Measurements from ENCODE around the gene PRTN3.

Gene PRTN3

DNA sequence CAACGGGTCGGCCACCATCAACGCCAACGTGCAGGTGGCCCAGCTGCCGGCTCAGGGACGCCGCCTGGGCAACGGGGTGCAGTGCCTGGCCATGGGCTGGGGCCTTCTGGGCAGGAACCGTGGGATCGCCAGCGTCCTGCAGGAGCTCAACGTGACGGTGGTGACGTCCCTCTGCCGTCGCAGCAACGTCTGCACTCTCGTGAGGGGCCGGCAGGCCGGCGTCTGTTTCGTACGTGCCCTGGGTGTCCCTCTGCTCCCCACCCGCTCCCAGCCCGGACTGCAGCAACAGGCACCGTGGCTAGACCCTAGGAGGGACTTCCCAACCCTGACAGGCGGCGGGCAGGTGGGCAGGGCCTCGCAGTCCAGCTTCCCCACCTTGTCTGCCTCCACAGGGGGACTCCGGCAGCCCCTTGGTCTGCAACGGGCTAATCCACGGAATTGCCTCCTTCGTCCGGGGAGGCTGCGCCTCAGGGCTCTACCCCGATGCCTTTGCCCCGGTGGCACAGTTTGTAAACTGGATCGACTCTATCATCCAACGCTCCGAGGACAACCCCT is 14.8 kb downstream of the PRTN3 start:
- ChIA-PET CTCF (interaction anchor here (0.6 to 2.3 kb wide), 4 partner anchors 11 to 68 kb away, joined by 3 to 11 read pairs (median 8); partner anchors contain the start of gene PRTN3), POLR2A (interaction anchor here (0.6 kb wide), 1 partner anchor 36 kb away, joined by 3 read pairs; no protein-coding TSS in a partner anchor)
- H3K9me3 ChIP-seq (ENCODE audit: control extremely low read depth in 1 of 5, control insufficient read depth in 4 of 5, insufficient read depth in 2 of 5, low read depth in 1 of 5, low read length in 4 of 5), result no peaks in the 10 kb centered on the region
- H3K27me3 ChIP-seq (replicated peaks in 2 of 5; ENCODE audit: control insufficient read depth in 4 of 5, insufficient read depth in 5 of 5, low read length in 4 of 5), result peaks cover 0 to 46% (median 12%) of the 10 kb centered on the region in 5 experiments
- H3K4me3 ChIP-seq (ENCODE audit: control insufficient read depth in 1 of 7, extremely low read depth in 1 of 7, insufficient read depth in 4 of 7, low read depth in 2 of 7, low read length in 6 of 7), result no peak overlapping the region
- no peaks in the 10 kb centered on the region for H3K36me3 ChIP-seq (ENCODE audit: control insufficient read depth in 4 of 4, insufficient read depth in 4 of 4, low read length in 3 of 4)
- peaks cover 0 to 21% (median 17%) of the 10 kb centered on the region in 4 experiments for H3K4me1 ChIP-seq (ENCODE audit: control extremely low read depth in 1 of 4, control insufficient read depth in 4 of 4, insufficient read depth in 4 of 4, low read length in 3 of 4)
- WGBS (ENCODE audit: insufficient coverage), result 83% methylated on average over 40 of the region's 40 CpGs
- no peak overlapping the region for H3K27ac ChIP-seq (ENCODE audit: insufficient read depth in 1 of 2, low read depth in 1 of 2, low read length in 2 of 2, poor library complexity in 1 of 2, severe bottlenecking in 2 of 2)
- DNase-seq, result no peak

DNA sequence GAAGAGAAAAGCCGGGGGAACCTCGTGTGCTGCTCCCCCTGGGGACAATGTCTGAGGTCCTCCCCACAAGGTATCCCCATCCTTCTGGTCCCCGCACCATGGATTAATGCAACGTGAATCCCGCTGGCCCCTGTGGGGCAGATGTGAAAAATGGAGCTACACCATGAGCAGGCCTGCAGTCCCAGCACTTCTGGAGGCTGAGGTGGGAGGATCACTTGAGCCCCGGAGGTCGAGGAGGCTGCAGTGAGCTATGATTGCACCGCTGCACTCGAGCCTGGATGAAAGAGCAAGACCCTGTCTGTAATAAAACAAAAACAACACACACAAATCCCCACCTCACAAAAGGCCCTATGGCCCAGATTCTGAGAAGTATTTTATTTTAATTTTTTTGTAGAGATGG is 17.5 kb downstream of the PRTN3 start:
- DNase-seq, result no peak
- POLR2A ChIA-PET, result no interaction called here
- peaks cover 0 to 32% (median 28%) of the 10 kb centered on the region in 4 experiments for H3K4me1 ChIP-seq (ENCODE audit: control extremely low read depth in 1 of 4, control insufficient read depth in 4 of 4, insufficient read depth in 4 of 4, low read length in 3 of 4)
- H3K36me3 ChIP-seq (ENCODE audit: control insufficient read depth in 4 of 4, insufficient read depth in 4 of 4, low read length in 3 of 4), result no peaks in the 10 kb centered on the region
- 74% methylated on average over 5 of the region's 9 CpGs for WGBS (ENCODE audit: insufficient coverage)
- H3K9me3 ChIP-seq (ENCODE audit: control extremely low read depth in 1 of 5, control insufficient read depth in 4 of 5, insufficient read depth in 2 of 5, low read depth in 1 of 5, low read length in 4 of 5), result no peaks in the 10 kb centered on the region
- H3K27me3 ChIP-seq (replicated peaks in 2 of 5; ENCODE audit: control insufficient read depth in 4 of 5, insufficient read depth in 5 of 5, low read length in 4 of 5), result peaks cover 0 to 23% (median 11%) of the 10 kb centered on the region in 5 experiments
- CTCF ChIA-PET, result interaction anchor here (0.6 to 1.5 kb wide), 4 partner anchors 35 to 145 kb away, joined by 3 to 6 read pairs (median 4); partner anchors contain the start of genes MED16 and RNU6-9
- H3K4me3 ChIP-seq (ENCODE audit: control insufficient read depth in 1 of 7, extremely low read depth in 1 of 7, insufficient read depth in 4 of 7, low read depth in 2 of 7, low read length in 6 of 7), result no peak overlapping the region
- H3K27ac ChIP-seq (ENCODE audit: insufficient read depth in 1 of 2, low read depth in 1 of 2, low read length in 2 of 2, poor library complexity in 1 of 2, severe bottlenecking in 2 of 2), result no peak overlapping the region

DNA sequence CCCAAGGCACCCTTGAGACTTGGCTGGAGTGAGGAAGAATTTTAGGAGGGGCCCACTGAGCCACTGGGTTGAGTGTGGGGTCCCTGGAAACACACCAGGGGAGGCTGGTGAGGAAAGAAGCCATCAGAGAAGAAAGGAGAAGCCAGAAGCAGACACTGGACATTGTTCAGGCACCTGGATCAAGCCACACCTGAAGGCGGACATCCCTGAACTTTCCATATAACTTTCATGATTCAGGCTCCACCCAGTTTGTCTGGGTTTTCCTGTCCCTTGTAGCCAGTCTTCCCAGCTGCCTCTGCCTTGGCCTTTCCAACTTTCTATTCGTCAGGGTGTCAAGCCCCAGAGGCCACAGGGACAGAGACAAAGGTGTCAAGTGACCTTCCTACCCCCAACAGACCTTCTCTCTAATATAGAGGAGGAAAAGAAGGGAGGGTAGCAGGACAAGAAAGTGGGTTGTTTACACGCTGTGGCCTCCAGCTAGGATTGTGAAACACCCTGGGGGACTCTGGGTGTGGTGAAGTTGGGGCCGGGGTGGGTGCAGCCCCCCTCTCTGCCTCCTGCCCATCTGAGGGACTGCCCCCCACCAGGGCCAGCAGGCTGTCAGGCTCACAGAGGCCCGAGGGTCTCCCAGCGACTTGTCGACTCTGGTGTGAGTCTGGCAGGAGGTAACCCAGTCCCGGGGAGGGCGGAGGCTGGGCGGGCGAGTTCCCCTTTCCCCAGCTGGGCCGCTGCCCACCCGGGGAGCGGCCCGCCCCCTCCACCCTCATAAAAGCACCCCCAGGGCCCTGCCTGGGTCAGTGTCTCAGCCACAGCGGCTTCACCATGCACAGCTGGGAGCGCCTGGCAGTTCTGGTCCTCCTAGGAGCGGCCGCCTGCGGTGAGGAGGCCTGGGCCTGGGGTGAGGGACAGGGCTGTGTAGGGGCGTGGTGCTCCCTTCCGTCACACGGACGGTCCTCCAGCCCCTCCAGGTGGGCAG is 18.4 kb downstream of the PRTN3 start, which contains the start of gene CFD:
CFD (plus strand) TSS at position 797 of the 976 bp plus-strand sequence; CDS start at position 823, 26 bp downstream.
- peak within 1 kb of the TSS in 5 of 7 experiments; percentile 32 to 66 (median 57) for H3K4me3 ChIP-seq (ENCODE audit: control insufficient read depth in 1 of 7, extremely low read depth in 1 of 7, insufficient read depth in 4 of 7, low read depth in 2 of 7, low read length in 6 of 7)
- H3K36me3 ChIP-seq (ENCODE audit: control insufficient read depth in 4 of 4, insufficient read depth in 4 of 4, low read length in 3 of 4), result no peaks in the 10 kb centered on the region
- POLR2A ChIA-PET, result no interaction called here
- 21% methylated on average over 17 of the region's 24 CpGs for WGBS (ENCODE audit: insufficient coverage)
- no peaks in the 10 kb centered on the region for H3K9me3 ChIP-seq (ENCODE audit: control extremely low read depth in 1 of 5, control insufficient read depth in 4 of 5, insufficient read depth in 2 of 5, low read depth in 1 of 5, low read length in 4 of 5)
- peaks cover 0 to 19% (median 11%) of the 10 kb centered on the region in 5 experiments for H3K27me3 ChIP-seq (replicated peaks in 2 of 5; ENCODE audit: control insufficient read depth in 4 of 5, insufficient read depth in 5 of 5, low read length in 4 of 5)
- H3K27ac ChIP-seq (ENCODE audit: insufficient read depth in 1 of 2, low read depth in 1 of 2, low read length in 2 of 2, poor library complexity in 1 of 2, severe bottlenecking in 2 of 2), result peak within 1 kb of the TSS in 1 of 2 experiments; percentile 64
- peaks cover 0 to 40% (median 36%) of the 10 kb centered on the region in 4 experiments for H3K4me1 ChIP-seq (ENCODE audit: control extremely low read depth in 1 of 4, control insufficient read depth in 4 of 4, insufficient read depth in 4 of 4, low read length in 3 of 4)
- CTCF ChIA-PET, result interaction anchor here (0.9 to 1.5 kb wide), 5 partner anchors 34 to 384 kb away, joined by 3 to 6 read pairs (median 3); partner anchors contain the start of genes MED16 and RNU6-9
- DNase-seq, result peak; percentile 30 to 71 (median 52)

DNA sequence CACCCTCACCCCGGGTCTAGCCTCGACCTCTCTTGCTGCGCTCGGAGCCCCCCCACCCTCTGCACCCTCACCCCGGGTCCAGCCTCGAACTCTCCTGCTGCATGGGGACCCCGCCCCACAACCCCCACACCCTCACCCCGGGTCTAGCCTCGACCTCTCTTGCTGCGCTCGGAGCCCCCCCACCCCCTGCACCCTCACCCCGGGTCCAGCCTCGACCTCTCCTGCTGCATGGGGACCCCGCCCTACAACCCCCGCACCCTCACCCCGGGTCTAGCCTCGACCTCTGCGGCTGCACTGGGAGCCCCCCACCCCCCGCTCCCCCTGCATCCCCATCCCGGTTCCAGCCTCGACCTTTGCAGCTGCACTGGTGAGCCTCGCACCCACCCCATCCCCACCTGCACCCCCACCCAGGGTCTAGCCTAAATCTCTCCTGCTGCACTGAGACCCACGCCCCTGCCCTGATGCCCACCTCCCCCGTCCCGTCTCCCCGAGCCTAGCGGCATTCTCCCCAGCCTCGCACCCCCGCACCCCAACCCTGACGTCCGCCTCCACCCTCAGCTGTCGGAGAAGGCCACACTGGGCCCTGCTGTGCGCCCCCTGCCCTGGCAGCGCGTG is 20.4 kb downstream of the PRTN3 start:
- DNase-seq, result no peak
- ChIA-PET CTCF (no interaction called here), POLR2A (no interaction called here)
- Histone ChIP-seq H3K36me3 (ENCODE audit: control insufficient read depth in 4 of 4, insufficient read depth in 4 of 4, low read length in 3 of 4) (no peaks in the 10 kb centered on the region), H3K9me3 (ENCODE audit: control extremely low read depth in 1 of 5, control insufficient read depth in 4 of 5, insufficient read depth in 2 of 5, low read depth in 1 of 5, low read length in 4 of 5) (no peaks in the 10 kb centered on the region), H3K27me3 (replicated peaks in 2 of 5; ENCODE audit: control insufficient read depth in 4 of 5, insufficient read depth in 5 of 5, low read length in 4 of 5) (peaks cover 0 to 17% (median 11%) of the 10 kb centered on the region in 5 experiments), H3K27ac (ENCODE audit: insufficient read depth in 1 of 2, low read depth in 1 of 2, low read length in 2 of 2, poor library complexity in 1 of 2, severe bottlenecking in 2 of 2) (no peak overlapping the region), H3K4me3 (ENCODE audit: control insufficient read depth in 1 of 7, extremely low read depth in 1 of 7, insufficient read depth in 4 of 7, low read depth in 2 of 7, low read length in 6 of 7) (peak overlapping the region in 2 of 7 experiments; percentile 23 to 26), H3K4me1 (ENCODE audit: control extremely low read depth in 1 of 4, control insufficient read depth in 4 of 4, insufficient read depth in 4 of 4, low read length in 3 of 4) (peaks cover 0 to 40% (median 37%) of the 10 kb centered on the region in 4 experiments)
- 57% methylated on average over 14 of the region's 35 CpGs for WGBS (ENCODE audit: insufficient coverage)

DNA sequence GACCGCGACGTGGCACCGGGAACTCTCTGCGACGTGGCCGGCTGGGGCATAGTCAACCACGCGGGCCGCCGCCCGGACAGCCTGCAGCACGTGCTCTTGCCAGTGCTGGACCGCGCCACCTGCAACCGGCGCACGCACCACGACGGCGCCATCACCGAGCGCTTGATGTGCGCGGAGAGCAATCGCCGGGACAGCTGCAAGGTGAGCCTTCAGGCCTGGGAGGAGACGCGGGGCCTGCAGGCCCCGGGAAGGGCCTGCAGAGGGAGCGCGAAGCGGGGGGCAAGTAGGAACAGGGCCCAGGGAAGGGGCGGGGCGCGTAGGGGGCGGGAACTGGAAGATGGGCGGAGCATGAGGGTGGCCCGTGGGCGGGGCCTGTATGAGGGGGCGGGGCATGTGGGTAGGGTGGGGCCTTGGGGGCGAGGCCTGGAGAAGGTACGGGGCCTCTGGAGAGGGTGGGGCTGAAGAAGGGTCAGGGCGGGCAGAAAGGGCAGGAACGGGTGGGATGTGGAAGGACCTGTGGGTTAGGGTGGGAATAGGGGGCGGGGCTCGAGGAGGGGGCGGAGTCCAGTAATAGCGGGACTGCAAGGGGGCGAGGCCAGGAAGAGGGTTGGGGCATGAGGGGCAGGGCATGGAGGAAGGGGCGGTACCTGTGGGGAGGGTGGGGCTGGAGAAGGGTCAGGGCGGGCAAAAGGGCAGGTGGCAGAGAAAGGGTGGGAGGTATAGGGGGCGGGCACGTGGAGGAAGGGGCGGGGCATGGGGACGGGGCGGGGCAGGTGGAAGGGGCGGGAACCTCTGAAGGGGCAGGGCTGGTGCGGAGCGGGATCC is 21.2 kb downstream of the PRTN3 start:
- CTCF ChIA-PET, result interaction anchor here (1.0 to 3.7 kb wide), 7 partner anchors 17 to 134 kb away, joined by 3 to 23 read pairs (median 4); partner anchors contain the start of gene KISS1R
- 21% methylated on average over 44 of the region's 60 CpGs for WGBS (ENCODE audit: insufficient coverage)
- peak; percentile 82 to 94 (median 93) for DNase-seq

More for the DNA sequence above, 21.2 kb downstream of the PRTN3 start:
- H3K36me3 ChIP-seq (ENCODE audit: control insufficient read depth in 4 of 4, insufficient read depth in 4 of 4, low read length in 3 of 4), result no peaks in the 10 kb centered on the region
- no peak overlapping the region for H3K27ac ChIP-seq (ENCODE audit: insufficient read depth in 1 of 2, low read depth in 1 of 2, low read length in 2 of 2, poor library complexity in 1 of 2, severe bottlenecking in 2 of 2)
- peak overlapping the region in 3 of 7 experiments; percentile 46 to 61 (median 52) for H3K4me3 ChIP-seq (ENCODE audit: control insufficient read depth in 1 of 7, extremely low read depth in 1 of 7, insufficient read depth in 4 of 7, low read depth in 2 of 7, low read length in 6 of 7)
- H3K9me3 ChIP-seq (ENCODE audit: control extremely low read depth in 1 of 5, control insufficient read depth in 4 of 5, insufficient read depth in 2 of 5, low read depth in 1 of 5, low read length in 4 of 5), result no peaks in the 10 kb centered on the region
- H3K4me1 ChIP-seq (ENCODE audit: control extremely low read depth in 1 of 4, control insufficient read depth in 4 of 4, insufficient read depth in 4 of 4, low read length in 3 of 4), result peaks cover 0 to 40% (median 37%) of the 10 kb centered on the region in 4 experiments
- H3K27me3 ChIP-seq (replicated peaks in 2 of 5; ENCODE audit: control insufficient read depth in 4 of 5, insufficient read depth in 5 of 5, low read length in 4 of 5), result peaks cover 0 to 17% (median 11%) of the 10 kb centered on the region in 5 experiments
- POLR2A ChIA-PET, result no interaction called here

Measured in common myeloid progenitor, CD34-positive (primary cell).